ENCODE data around the gene ZAR1.

ZAR1 gene

GRCh38 chr4:48490680-48491513 is 845 bp downstream of the ZAR1 start:
- DNase-seq (ENCODE audit: low read depth), result no peak

GRCh38 chr4:48491514-48492176 is 1.6 kb downstream of the ZAR1 start:
- no peak for DNase-seq (ENCODE audit: low read depth)

- DNase-seq (ENCODE audit: low read depth), result no peak
These were observed 3.5 kb downstream of the ZAR1 start for GRCh38 chr4:48493452-48494100.

GRCh38 chr4:48495941-48496340 is 5.9 kb downstream of the ZAR1 start:
- DNase-seq (ENCODE audit: low read depth), result no peak

GRCh38 chr4:48498895-48499294 is 8.8 kb downstream of the ZAR1 start:
- DNase-seq (ENCODE audit: low read depth), result no peak

- no peak for DNase-seq (ENCODE audit: low read depth)
These were observed 9.6 kb downstream of the ZAR1 start for GRCh38 chr4:48499551-48500066.

- no peak for DNase-seq (ENCODE audit: low read depth)
These were observed 13.4 kb downstream of the ZAR1 start for GRCh38 chr4:48503233-48504025.

- DNase-seq (ENCODE audit: low read depth), result no peak
These were observed 13.9 kb downstream of the ZAR1 start for GRCh38 chr4:48504026-48504330.

GRCh38 chr4:48504352-48504751 is 14.3 kb downstream of the ZAR1 start:
- DNase-seq (ENCODE audit: low read depth), result no peak

- no peak for DNase-seq (ENCODE audit: low read depth)
These were observed 16.7 kb downstream of the ZAR1 start for GRCh38 chr4:48506716-48507115.

GRCh38 chr4:48509543-48509942 is 19.5 kb downstream of the ZAR1 start:
- no peak for DNase-seq (ENCODE audit: low read depth)

- DNase-seq (ENCODE audit: low read depth), result no peak
These were observed 28.1 kb downstream of the ZAR1 start for GRCh38 chr4:48518143-48518542.

- no peak for DNase-seq (ENCODE audit: low read depth)
These were observed 36.4 kb downstream of the ZAR1 start for GRCh38 chr4:48526406-48526805.

- DNase-seq (ENCODE audit: low read depth), result no peak
These were observed 48.3 kb downstream of the ZAR1 start for GRCh38 chr4:48538358-48538757.

GRCh38 chr4:48539597-48539996 is 49.5 kb downstream of the ZAR1 start:
- DNase-seq (ENCODE audit: low read depth), result no peak

GRCh38 chr4:48542888-48543287 is 52.8 kb downstream of the ZAR1 start:
- no peak for DNase-seq (ENCODE audit: low read depth)

GRCh38 chr4:48543796-48544195 is 53.7 kb downstream of the ZAR1 start:
- DNase-seq (ENCODE audit: low read depth), result peak; percentile 14

All from non-pigmented ciliary epithelial cell (primary cell).